Natural killer cell treated with Interleukin-12 subunit alpha and Interleukin-12 subunit beta and Interleukin-15 and Interleukin-18, amount 100 ng/mL, for 72 hours (primary cell): ENCODE measurements around the gene RTEL1. TPM values are rescaled to one million over a fixed set of nuclear protein-coding genes. Genes with fewer than 3 reads are reported as not detected.

Experiments
- ATAC-seq, 2 donors: fragments of 150-1000 bp; cut with Tn5 transposase in 1 of 2; sonication (Bioruptor Pico), chemical (Tn5 transposase) in 1 of 2; 2 replicates each; pipeline ENCODE4 v1.10.0; 2021
- DNase-seq: peaks from one replicate; pipeline ENCODE4 v3.0.0; 2022; ENCODE audit warnings: low spot score
- H3K27ac Mint-ChIP-seq, 2 donors: 1 replicate in 1 of 2; 2 replicates in 1 of 2; pipeline ENCODE4 v1.8.0; 2022; ENCODE audit warnings: mixed read lengths in 2 of 2, mild to moderate bottlenecking in 1 of 2, moderate library complexity in 1 of 2
- H3K27me3 Mint-ChIP-seq, 2 donors: 1 replicate in 1 of 2; 2 replicates in 1 of 2; pipeline ENCODE4 v1.8.0; 2022; ENCODE audit warnings: mixed read lengths in 2 of 2
- H3K36me3 Mint-ChIP-seq: one replicate; pipeline ENCODE4 v1.8.0; 2022; ENCODE audit warnings: mixed read lengths
- H3K4me1 Mint-ChIP-seq, 2 donors: 1 replicate in 1 of 2; 2 replicates in 1 of 2; pipeline ENCODE4 v1.8.0; 2022; ENCODE audit warnings: low read depth in 2 of 2, mixed read lengths in 2 of 2, mild to moderate bottlenecking in 1 of 2
- H3K4me3 Mint-ChIP-seq: one replicate; pipeline ENCODE4 v1.8.0; 2022; ENCODE audit warnings: mixed read lengths
- H3K9me3 Mint-ChIP-seq: 2 replicates; pipeline ENCODE4 v1.8.0; 2022; ENCODE audit warnings: mixed read lengths
- total RNA-seq, 2 donors: library from RNA; stranded (reverse); gene quantifications; one replicate each; pipeline ENCODE4 v1.2.3, GENCODE V29; 2022

The RTEL1 gene
- total RNA-seq, 2 donors from 2014 or later, result 32.3 to 76.9 TPM

DNA sequence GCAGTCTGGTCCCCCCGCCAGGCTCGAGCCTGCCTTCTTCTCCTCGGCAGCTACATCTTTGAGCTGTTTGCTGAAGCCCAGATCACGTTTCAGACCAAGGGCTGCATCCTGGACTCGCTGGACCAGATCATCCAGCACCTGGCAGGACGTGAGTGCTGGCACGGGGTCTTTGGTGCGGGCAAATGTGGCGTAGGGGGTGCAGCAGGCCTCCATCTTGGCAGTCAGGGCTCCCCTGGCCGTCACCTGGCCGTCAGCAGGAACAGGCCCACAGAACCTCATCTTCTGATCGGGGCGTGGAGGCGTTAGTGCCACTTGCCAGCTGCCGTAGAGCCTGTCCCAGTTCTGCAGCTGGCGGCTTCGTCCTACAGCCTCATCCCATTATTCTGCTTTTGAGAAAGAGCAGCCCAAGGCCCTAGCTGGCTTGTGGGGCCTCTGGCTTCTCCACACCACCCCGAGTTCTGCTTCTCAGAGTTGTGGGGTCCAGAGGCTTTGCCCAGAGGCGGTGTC, 21.7 kb downstream of the RTEL1 start:
- no peak overlapping the region for H3K4me3 Mint-ChIP-seq
- H3K36me3 Mint-ChIP-seq, result no peaks in the 10 kb centered on the region
- no peaks in the 10 kb centered on the region for H3K9me3 Mint-ChIP-seq
- H3K27me3 Mint-ChIP-seq, result no peaks in the 10 kb centered on the region
- no peak for ATAC-seq
- no peaks in the 10 kb centered on the region for H3K4me1 Mint-ChIP-seq
- no peak for DNase-seq
- no peak overlapping the region for H3K27ac Mint-ChIP-seq

GRCh38 chr20:63680427-63680826, 22.3 kb downstream of the RTEL1 start:
- no peaks in the 10 kb centered on the region for H3K9me3 Mint-ChIP-seq
- H3K36me3 Mint-ChIP-seq, result no peaks in the 10 kb centered on the region
- no peaks in the 10 kb centered on the region for H3K27me3 Mint-ChIP-seq
- H3K27ac Mint-ChIP-seq, result no peak overlapping the region
- H3K4me1 Mint-ChIP-seq, result no peaks in the 10 kb centered on the region
- no peak overlapping the region for H3K4me3 Mint-ChIP-seq
- ATAC-seq, result no peak
- DNase-seq, result no peak

DNA sequence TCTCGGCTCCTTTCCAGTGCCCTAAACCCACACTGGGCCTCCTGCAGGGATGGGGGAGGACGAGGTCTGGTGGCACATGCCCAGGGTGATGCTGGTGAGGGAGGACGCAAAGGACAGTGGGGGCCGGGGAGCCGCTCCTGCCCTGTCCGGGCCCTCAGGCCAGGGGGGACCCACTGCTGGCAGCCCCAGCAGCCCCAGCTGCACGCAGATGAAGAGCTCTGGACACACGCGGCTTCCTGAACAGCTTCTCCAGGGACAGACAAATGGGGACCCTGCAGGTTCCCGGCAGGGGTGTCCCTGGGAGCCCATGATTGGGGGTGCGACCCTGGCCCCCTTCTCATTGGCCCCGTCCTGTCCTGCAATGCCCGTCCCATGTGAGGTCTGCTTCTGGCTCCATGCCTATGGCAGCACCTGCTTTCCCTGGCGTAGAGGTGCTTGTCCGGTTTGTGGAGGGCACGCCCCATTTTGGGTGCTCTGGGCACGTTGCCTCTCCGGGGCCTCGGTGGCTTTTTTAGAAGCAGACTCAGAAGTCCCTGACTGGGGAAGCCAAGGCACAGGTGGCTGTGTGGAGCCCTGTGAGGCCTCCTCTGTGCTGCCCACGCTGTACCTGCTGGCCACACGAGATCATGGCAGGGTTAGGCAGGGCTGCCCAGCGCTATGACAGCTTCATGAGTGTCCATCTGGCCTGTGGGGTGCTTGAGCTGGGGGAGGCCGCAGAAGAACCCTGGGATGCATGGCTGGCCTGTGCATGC, 22.9 kb downstream of the RTEL1 start:
- H3K27me3 Mint-ChIP-seq, result no peaks in the 10 kb centered on the region
- DNase-seq, result no peak
- no peaks in the 10 kb centered on the region for H3K4me1 Mint-ChIP-seq
- no peaks in the 10 kb centered on the region for H3K36me3 Mint-ChIP-seq
- ATAC-seq, result no peak
- H3K9me3 Mint-ChIP-seq, result no peaks in the 10 kb centered on the region
- H3K4me3 Mint-ChIP-seq, result no peak overlapping the region
- no peak overlapping the region for H3K27ac Mint-ChIP-seq

DNA sequence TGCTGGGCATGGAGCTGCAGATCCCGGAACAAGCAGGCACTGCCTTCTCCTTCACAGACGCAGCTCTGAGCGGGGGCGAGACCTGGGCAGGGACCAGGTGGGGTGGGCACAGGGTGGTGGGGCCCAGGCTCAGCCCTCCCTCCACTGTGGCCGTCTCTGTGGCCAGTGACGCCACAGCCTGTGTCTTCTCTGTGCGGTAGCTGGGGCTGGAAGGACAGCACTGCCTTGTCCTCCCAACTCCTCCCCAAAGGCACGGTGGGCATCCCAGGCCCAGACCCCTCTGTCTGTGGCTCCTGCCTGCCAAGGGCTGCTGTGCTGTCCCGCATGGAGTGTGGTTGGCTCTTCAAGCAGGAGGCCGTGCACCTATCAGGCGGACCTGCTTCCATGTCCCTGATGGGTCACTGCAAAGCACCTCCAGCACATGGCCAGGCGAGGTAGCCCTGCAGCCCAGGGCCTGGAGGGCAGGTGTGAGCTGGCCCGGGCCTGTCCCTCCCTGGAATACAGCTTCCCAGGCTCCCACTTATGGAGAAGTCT, 23.6 kb downstream of the RTEL1 start:
- Mint-ChIP-seq H3K27ac (no peak overlapping the region), H3K9me3 (no peaks in the 10 kb centered on the region), H3K4me3 (no peak overlapping the region), H3K4me1 (peaks cover 0 to 2% of the 10 kb centered on the region in 2 donors), H3K36me3 (no peaks in the 10 kb centered on the region), H3K27me3 (no peaks in the 10 kb centered on the region)
- ATAC-seq (no peak), DNase-seq (no peak)

DNA sequence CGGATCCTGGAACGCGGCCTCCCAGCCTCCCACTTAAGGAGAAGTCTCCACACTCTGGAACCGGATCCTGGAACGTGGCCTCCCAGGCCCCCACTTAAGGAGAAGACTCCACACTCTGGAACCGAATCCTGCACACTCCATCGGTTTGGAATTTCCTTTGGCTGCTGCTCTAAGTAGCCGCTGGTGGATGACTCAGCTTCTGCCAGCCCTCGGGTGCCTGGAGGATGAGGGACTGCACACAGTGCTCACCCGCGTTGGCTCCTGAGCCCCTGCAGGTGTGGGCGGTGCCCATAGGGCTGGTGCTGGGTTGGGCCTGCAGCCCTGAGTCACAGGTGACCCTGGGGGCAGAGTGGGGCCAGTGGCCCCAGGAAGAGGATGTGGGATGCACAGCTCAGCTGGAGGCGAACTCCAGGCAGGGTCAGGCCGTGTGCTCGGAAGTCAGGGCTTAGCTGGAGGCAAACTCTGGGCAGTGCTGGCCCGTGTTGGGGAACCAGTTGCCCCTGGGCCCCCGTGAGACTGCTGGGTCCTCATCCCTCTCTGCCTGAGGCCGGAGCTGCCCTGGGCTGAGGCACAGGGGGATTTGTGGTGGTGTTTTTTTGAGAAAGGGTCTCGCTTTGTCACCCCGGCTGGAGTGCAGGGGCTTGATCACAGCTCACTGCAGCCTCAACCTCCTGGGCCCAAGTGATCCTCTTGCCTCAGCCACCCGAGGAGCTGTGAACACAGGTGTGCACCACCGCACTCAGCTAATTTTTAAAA, 24.4 kb downstream of the RTEL1 start:
- ATAC-seq, result no peak
- Mint-ChIP-seq H3K27me3 (no peaks in the 10 kb centered on the region), H3K36me3 (no peaks in the 10 kb centered on the region)

DNA sequence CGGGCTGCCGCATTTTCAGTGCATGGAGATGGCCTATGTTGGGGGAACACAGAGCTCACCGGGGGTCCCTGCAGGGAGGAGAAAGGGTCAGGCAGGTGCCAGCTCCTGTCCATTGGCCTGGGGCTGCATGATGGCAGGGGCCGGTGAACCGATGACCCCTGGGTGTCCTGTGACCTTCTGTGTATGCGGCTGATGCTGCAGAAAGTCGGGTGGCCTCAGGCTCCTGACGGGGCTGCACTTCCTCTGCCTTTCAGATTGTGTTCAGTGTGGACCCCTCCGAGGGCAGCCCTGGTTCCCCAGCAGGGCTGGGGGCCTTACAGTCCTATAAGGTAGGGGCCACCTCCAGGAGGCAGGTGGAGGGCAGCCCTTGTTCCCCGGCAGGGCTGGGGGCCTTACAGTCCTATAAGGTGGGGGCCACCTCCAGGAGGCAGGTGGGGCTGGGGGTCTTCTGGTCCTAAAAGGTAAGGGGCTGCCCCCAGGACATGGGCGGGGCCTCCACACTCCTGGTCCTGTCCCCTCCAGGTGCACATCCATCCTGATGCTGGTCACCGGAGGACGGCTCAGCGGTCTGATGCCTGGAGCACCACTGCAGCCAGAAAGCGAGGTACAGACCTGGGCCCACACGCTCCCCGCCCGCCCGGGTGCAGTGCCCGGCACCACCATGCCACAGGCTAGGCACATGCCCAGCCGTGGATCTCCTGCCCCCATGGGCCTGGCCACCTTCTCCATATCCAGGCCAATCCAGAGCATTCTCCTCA, 27.3 kb downstream of the RTEL1 start:
- DNase-seq, result no peak
- no peak overlapping the region for H3K4me3 Mint-ChIP-seq
- H3K36me3 Mint-ChIP-seq, result no peaks in the 10 kb centered on the region
- H3K9me3 Mint-ChIP-seq, result no peaks in the 10 kb centered on the region
- ATAC-seq, result no peak
- no peaks in the 10 kb centered on the region for H3K27me3 Mint-ChIP-seq
- H3K4me1 Mint-ChIP-seq, result peaks cover 0 to 2% of the 10 kb centered on the region in 2 donors
- H3K27ac Mint-ChIP-seq, result no peak overlapping the region

More for the DNA sequence above, 24.4 kb downstream of the RTEL1 start:
- Mint-ChIP-seq H3K4me3 (no peak overlapping the region), H3K4me1 (peaks cover 0 to 2% of the 10 kb centered on the region in 2 donors), H3K9me3 (no peaks in the 10 kb centered on the region), H3K27ac (no peak overlapping the region)
- DNase-seq, result no peak

- Mint-ChIP-seq H3K27ac (peak overlapping the region in 1 of 2 donors; percentile 23), H3K27me3 (no peaks in the 10 kb centered on the region), H3K9me3 (no peaks in the 10 kb centered on the region), H3K4me3 (no peak overlapping the region), H3K4me1 (peaks cover 0 to 2% of the 10 kb centered on the region in 2 donors), H3K36me3 (no peaks in the 10 kb centered on the region)
- DNase-seq, result no peak
- peak in 1 of 2 donors; percentile 2 for ATAC-seq
These were observed 28.0 kb downstream of the RTEL1 start for GRCh38 chr20:63686094-63686491.

- Mint-ChIP-seq H3K4me3 (no peak overlapping the region), H3K9me3 (no peaks in the 10 kb centered on the region), H3K36me3 (no peaks in the 10 kb centered on the region), H3K27me3 (no peaks in the 10 kb centered on the region), H3K4me1 (peaks cover 0 to 2% of the 10 kb centered on the region in 2 donors), H3K27ac (peak overlapping the region in 1 of 2 donors; percentile 23)
- DNase-seq, result no peak
- peak; percentile 50 to 67 for ATAC-seq
These were observed 28.6 kb downstream of the RTEL1 start for GRCh38 chr20:63686492-63687321.

DNA sequence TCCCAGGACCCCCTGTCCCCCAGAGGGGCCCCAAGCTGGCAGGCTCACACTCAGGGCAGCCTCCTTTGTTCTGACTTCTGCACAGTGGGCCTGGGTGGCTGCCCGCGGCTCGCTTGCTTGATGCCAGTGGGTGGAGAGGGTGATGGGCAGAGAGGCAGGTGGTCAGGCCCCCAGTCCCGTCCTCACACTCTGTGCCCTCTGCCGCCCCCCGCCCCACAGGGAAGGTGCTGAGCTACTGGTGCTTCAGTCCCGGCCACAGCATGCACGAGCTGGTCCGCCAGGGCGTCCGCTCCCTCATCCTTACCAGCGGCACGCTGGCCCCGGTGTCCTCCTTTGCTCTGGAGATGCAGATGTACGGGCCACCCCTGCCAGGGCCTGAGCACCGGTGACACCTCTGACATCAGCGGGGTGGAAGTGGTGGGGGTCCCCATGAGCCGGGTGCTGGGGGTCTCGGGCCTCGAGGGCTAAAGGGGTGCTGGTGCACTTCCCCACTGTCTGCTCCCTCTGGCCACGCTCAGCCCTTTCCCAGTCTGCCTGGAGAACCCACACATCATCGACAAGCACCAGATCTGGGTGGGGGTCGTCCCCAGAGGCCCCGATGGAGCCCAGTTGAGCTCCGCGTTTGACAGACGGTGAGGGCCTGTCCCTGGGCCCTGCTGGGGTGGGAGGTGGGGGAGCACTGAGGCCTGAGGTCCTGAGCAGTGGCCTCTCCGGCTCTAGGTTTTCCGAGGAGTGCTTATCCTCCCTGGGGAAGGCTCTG, 29.5 kb downstream of the RTEL1 start:
- H3K4me3 Mint-ChIP-seq, result no peak overlapping the region
- ATAC-seq, result no peak
- H3K27ac Mint-ChIP-seq, result no peak overlapping the region
- DNase-seq, result no peak
- H3K36me3 Mint-ChIP-seq, result no peaks in the 10 kb centered on the region
- peaks cover 0 to 2% of the 10 kb centered on the region in 2 donors for H3K4me1 Mint-ChIP-seq
- H3K9me3 Mint-ChIP-seq, result no peaks in the 10 kb centered on the region
- no peaks in the 10 kb centered on the region for H3K27me3 Mint-ChIP-seq

- no peaks in the 10 kb centered on the region for H3K27me3 Mint-ChIP-seq
- no peaks in the 10 kb centered on the region for H3K9me3 Mint-ChIP-seq
- no peaks in the 10 kb centered on the region for H3K36me3 Mint-ChIP-seq
- no peak overlapping the region for H3K4me3 Mint-ChIP-seq
- peaks cover 0 to 2% of the 10 kb centered on the region in 2 donors for H3K4me1 Mint-ChIP-seq
- no peak for DNase-seq
- no peak overlapping the region for H3K27ac Mint-ChIP-seq
- ATAC-seq, result no peak
These were observed 30.3 kb downstream of the RTEL1 start for GRCh38 chr20:63688228-63689045.

- Mint-ChIP-seq H3K9me3 (no peaks in the 10 kb centered on the region), H3K27me3 (no peaks in the 10 kb centered on the region), H3K36me3 (no peaks in the 10 kb centered on the region), H3K27ac (no peak overlapping the region), H3K4me3 (no peak overlapping the region), H3K4me1 (peaks cover 0 to 2% of the 10 kb centered on the region in 2 donors)
- DNase-seq (peak; percentile 49), ATAC-seq (no peak)
These were observed 31.2 kb downstream of the RTEL1 start for GRCh38 chr20:63689046-63690002.
